Smooth muscle cell of the brain vasculature (primary cell): Measurements from ENCODE around the gene FIBIN.
A peak's percentile ranks its signal among the peaks of the same experiment; 100 is the strongest.
"Not testable (repeated sequence)": the region's sequence is repeated elsewhere in the genome, so short reads cannot be mapped to it uniquely, and the experiment has no call there.

ENCODE experiments used
- DNase-seq: peaks from one replicate; pipeline ENCODE4 v3.0.0-alpha.2; 2012; ENCODE audit warnings: low read depth, low spot score

The FIBIN gene

GRCh38 chr11:26977209-26977608 is 16.7 kb upstream of the FIBIN start:
- DNase-seq: not testable (repeated sequence)

- no peak for DNase-seq
Observed at GRCh38 chr11:26983645-26984044, 10.3 kb upstream of the FIBIN start.

- no peak for DNase-seq
Observed at GRCh38 chr11:26985470-26985869, 8.4 kb upstream of the FIBIN start.

- DNase-seq: no peak
Observed at GRCh38 chr11:26985943-26986342, 8.0 kb upstream of the FIBIN start.

- no peak for DNase-seq
Observed at GRCh38 chr11:26987272-26987671, 6.6 kb upstream of the FIBIN start.

GRCh38 chr11:26987731-26988130 is 6.2 kb upstream of the FIBIN start:
- DNase-seq: no peak

GRCh38 chr11:26992031-26992541 is 1.8 kb upstream of the FIBIN start:
- no peak for DNase-seq

- DNase-seq: no peak
Observed at GRCh38 chr11:26994631-26995095, 751 bp downstream of the FIBIN start.

- no peak for DNase-seq
Observed at GRCh38 chr11:26995701-26996460, 2.0 kb downstream of the FIBIN start.

GRCh38 chr11:26997378-26997777 is 3.5 kb downstream of the FIBIN start:
- DNase-seq: no peak

- DNase-seq: not testable (repeated sequence)
Observed at GRCh38 chr11:27001136-27001730, 7.3 kb downstream of the FIBIN start.

- no peak for DNase-seq
Observed at GRCh38 chr11:27002431-27002830, 8.5 kb downstream of the FIBIN start.

GRCh38 chr11:27002838-27003237 is 8.9 kb downstream of the FIBIN start:
- DNase-seq: no peak

- no peak for DNase-seq
Observed at GRCh38 chr11:27004103-27004502, 10.2 kb downstream of the FIBIN start.

- DNase-seq: no peak
Observed at GRCh38 chr11:27008811-27009535, 15.1 kb downstream of the FIBIN start.

- no peak for DNase-seq
Observed at GRCh38 chr11:27011560-27012233, 17.8 kb downstream of the FIBIN start.

GRCh38 chr11:27012234-27012921 is 18.5 kb downstream of the FIBIN start:
- peak; percentile 57 for DNase-seq

GRCh38 chr11:27013781-27014361 is 20.0 kb downstream of the FIBIN start:
- no peak for DNase-seq

GRCh38 chr11:27018902-27019529 is 25.1 kb downstream of the FIBIN start:
- no peak for DNase-seq

GRCh38 chr11:27020751-27021150 is 26.8 kb downstream of the FIBIN start:
- no peak for DNase-seq
